ENCODE data around the gene MAGI2. TPM values are rescaled to one million over a fixed set of nuclear protein-coding genes. Genes with fewer than 3 reads are reported as not detected.

MAGI2 gene
- total RNA-seq, 1 experiment from 2014 or later, result 14.3 TPM

- Histone ChIP-seq H2BK12ac (ENCODE audit: insufficient read length, low read depth, low read length) (no peak overlapping the region), H2AK5ac (ENCODE audit: insufficient read length, low read length) (no peak overlapping the region), H3T11ph (ENCODE audit: low read length) (no peak overlapping the region), H3K4me1 (ENCODE audit: insufficient read depth, low read length) (no peaks in the 10 kb centered on the region), H2AFZ (ENCODE audit: low read length) (no peak overlapping the region), H3K4me2 (ENCODE audit: insufficient read depth, insufficient read length, low read length) (no peak overlapping the region), H3K23me2 (ENCODE audit: insufficient read length, low read depth, low read length, poor library complexity, severe bottlenecking) (no peaks in the 10 kb centered on the region), H4K91ac (ENCODE audit: insufficient read length, low read depth, low read length) (no peak overlapping the region), H4K8ac (replicated peaks; ENCODE audit: insufficient read length, low read depth, low read length) (no peak overlapping the region), H3K56ac (ENCODE audit: insufficient read length, low read depth, low read length) (no peak overlapping the region), H3K9ac (ENCODE audit: extremely low read depth, insufficient read length, low read length) (no peak overlapping the region), H4K20me1 (ENCODE audit: control insufficient read depth, insufficient read depth, insufficient read length) (no peaks in the 10 kb centered on the region), H2BK5ac (ENCODE audit: insufficient read length, low read length) (no peak overlapping the region), H2BK20ac (ENCODE audit: low read depth, low read length, poor library complexity, severe bottlenecking) (no peak overlapping the region), H4K5ac (ENCODE audit: insufficient read length, low read depth, low read length) (no peak overlapping the region), H3K23ac (ENCODE audit: insufficient read length, low read depth, low read length) (no peak overlapping the region), H3K4ac (ENCODE audit: low read depth, low read length) (no peak overlapping the region), H3K27ac (ENCODE audit: insufficient read length, low read depth, low read length) (no peak overlapping the region), H3K79me2 (ENCODE audit: insufficient read depth, low read length) (no peaks in the 10 kb centered on the region), H2BK15ac (ENCODE audit: low read depth, low read length) (no peak overlapping the region), H3K9me3 (ENCODE audit: control insufficient read depth, low read depth, low read length) (no peaks in the 10 kb centered on the region), H3K14ac (ENCODE audit: insufficient read depth, low read length) (no peak overlapping the region), H2BK120ac (ENCODE audit: low read depth, low read length, poor library complexity, severe bottlenecking) (no peak overlapping the region), H3K27me3 (ENCODE audit: insufficient read depth, low read length) (no peaks in the 10 kb centered on the region), H3K79me1 (ENCODE audit: insufficient read depth, low read depth, low read length, poor library complexity, severe bottlenecking) (no peaks in the 10 kb centered on the region), H3K18ac (ENCODE audit: insufficient read length, low read depth, low read length) (no peak overlapping the region)
- peaks cover 2 to 3% of the 10 kb centered on the region in 2 experiments; a peak in 3 of 4 replicates for H3K4me1 Mint-ChIP-seq
- H3K4me3 Mint-ChIP-seq, result no peak overlapping the region
- DNase-seq, result no peak
- TF ChIP-seq, protein P1, sequence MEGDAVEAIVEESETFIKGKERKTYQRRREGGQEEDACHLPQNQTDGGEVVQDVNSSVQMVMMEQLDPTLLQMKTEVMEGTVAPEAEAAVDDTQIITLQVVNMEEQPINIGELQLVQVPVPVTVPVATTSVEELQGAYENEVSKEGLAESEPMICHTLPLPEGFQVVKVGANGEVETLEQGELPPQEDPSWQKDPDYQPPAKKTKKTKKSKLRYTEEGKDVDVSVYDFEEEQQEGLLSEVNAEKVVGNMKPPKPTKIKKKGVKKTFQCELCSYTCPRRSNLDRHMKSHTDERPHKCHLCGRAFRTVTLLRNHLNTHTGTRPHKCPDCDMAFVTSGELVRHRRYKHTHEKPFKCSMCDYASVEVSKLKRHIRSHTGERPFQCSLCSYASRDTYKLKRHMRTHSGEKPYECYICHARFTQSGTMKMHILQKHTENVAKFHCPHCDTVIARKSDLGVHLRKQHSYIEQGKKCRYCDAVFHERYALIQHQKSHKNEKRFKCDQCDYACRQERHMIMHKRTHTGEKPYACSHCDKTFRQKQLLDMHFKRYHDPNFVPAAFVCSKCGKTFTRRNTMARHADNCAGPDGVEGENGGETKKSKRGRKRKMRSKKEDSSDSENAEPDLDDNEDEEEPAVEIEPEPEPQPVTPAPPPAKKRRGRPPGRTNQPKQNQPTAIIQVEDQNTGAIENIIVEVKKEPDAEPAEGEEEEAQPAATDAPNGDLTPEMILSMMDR (conservative IDR thresholded peaks at IDR 0.05), result no peak
- no peaks in the 10 kb centered on the region for H3K9me3 Mint-ChIP-seq
- H3K27me3 Mint-ChIP-seq (ENCODE audit: low read depth), result no peaks in the 10 kb centered on the region
- peak overlapping the region; percentile 29 to 49 (median 45); a peak in 2 of 7 replicates for H3K27ac Mint-ChIP-seq
- no CpG with 5 or more reads among the region's 1 CpG for WGBS (ENCODE audit: extremely low coverage, insufficient read length, low lambda C conversion rate)
- peaks cover 0 to 5% (median 0%) of the 10 kb centered on the region in 3 experiments; a peak in 1 of 7 replicates for H3K36me3 Mint-ChIP-seq (ENCODE audit: insufficient read depth in 1 of 3, low read depth in 3 of 3)
Measured at GRCh38 chr7:78279457-78279856, 1174.0 kb downstream of the MAGI2 start.
